ENCODE results near the gene AKAP8L. TPM values are rescaled to one million over a fixed set of nuclear protein-coding genes. Genes with fewer than 3 reads are reported as not detected.

Gene AKAP8L
- total and polyA plus RNA-seq, 2 of the 8 experiments (the other 6 are each of a cell fraction or from before 2014, with no cell fraction given), result 75.1 to 138 TPM

DNA sequence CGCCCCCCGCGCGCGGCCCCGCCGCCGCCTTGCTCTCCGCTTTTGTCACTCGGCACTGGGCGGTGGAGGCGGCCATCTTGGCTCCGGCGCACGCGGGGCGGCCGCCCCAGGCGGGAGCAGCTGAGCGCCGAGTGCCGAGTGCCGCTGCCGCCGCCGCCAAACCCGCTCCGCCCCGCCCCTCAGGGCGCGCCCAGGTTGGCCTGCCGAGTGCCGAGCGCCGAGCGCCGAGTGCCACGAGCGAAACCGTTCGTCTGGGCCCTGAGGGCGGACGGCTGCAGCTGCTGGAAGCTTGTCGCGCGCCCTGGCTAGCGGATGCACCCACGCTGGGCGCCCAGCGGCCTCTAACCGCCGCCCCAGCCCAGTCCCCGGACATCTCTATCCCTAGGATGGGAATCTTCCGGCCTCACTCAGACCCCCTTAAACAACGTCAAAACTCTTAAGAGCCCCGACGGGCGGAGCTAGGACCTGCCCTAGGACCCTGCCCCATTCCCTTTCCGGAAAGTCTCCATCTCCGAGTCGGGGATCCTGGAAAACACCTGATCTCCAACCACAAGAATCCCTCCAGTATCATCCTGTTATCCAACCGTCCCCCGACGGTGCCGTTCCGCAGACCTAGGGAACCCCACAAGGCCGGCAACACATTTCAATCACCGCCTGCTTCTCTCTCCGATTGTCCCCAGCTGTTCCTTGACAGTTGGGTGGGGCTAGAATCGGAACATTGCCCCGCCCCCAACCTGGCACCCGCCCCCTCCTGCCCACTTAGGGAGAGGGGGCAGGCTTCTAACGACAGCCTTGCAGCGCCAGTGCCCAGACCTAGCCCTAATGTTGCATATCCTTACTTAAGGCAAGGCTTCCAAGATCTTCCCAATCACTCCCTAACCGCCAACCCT, 14.1 kb upstream of the AKAP8L start (continued):
- TF ChIP-seq CTBP2 (IDR thresholded peaks at IDR 0.05; ENCODE audit: borderline replicate concordance, insufficient read depth, insufficient read length, low read length) (no peak), KDM4A (IDR thresholded peaks at IDR 0.05; ENCODE audit: low read depth, low read length, severe bottlenecking) (peak; percentile 74), ASH2L (IDR thresholded peaks at IDR 0.05; ENCODE audit: low read length) (peak; percentile 64), RBBP5 (IDR thresholded peaks at IDR 0.05; ENCODE audit: borderline replicate concordance, low read depth, low read length) (peak; percentile 58), KDM5A (IDR thresholded peaks at IDR 0.05; ENCODE audit: low read length) (0 out of 2 replicates have a peak, but pooled peaks have one; percentile 11), CBX8 (IDR thresholded peaks at IDR 0.05; ENCODE audit: borderline replicate concordance, low read depth, low read length) (no peak), JUN (IDR thresholded peaks at IDR 0.05; ENCODE audit: low read depth, low read length) (no peak), RNF2 (IDR thresholded peaks at IDR 0.05; ENCODE audit: borderline replicate concordance, low read depth, low read length, missing control alignments, poor library complexity, severe bottlenecking) (no peak), YY1 (IDR thresholded peaks at IDR 0.05; ENCODE audit: low read depth, low read length) (peak; percentile 95), FOSL1 (IDR thresholded peaks at IDR 0.05; ENCODE audit: insufficient read depth, low read depth, low read length) (peak; percentile 6; the same call in 1 of the 2 replicates), TBP (IDR thresholded peaks at IDR 0.05; ENCODE audit: low read depth, low read length) (peak; percentile 49; the same call in 1 of the 2 replicates), SIX5 (IDR thresholded peaks at IDR 0.05; ENCODE audit: low read depth, low read length) (no peak), SP2 (IDR thresholded peaks at IDR 0.05; ENCODE audit: low read length) (no peak), EGR1 (IDR thresholded peaks at IDR 0.05; ENCODE audit: borderline replicate concordance, low read depth, low read length) (no peak; the same call in 1 of the 2 replicates), ZNF274 (IDR thresholded peaks at IDR 0.05; ENCODE audit: borderline replicate concordance, extremely low read depth, low read length) (no peak)

Data from H1 (cell line).